AG04450 (cell line): ENCODE measurements around the gene SH3GL2. TPM values are rescaled to one million over a fixed set of nuclear protein-coding genes. Genes with fewer than 3 reads are reported as not detected.

ENCODE experiments used
- CTCF ChIA-PET: fragments of 300-600, 350-600 bp; formaldehyde crosslinking; extraction: SDS; loops from one replicate; lab custom pipeline; 2022; ENCODE audit warnings: antibody characterized with exemption, inconsistent platforms; lab: Charles Lee
- POLR2A ChIA-PET: fragments of 350-600 bp; formaldehyde crosslinking; extraction: SDS; loops from one replicate; lab custom pipeline; 2021; ENCODE audit warnings: antibody characterized with exemption, inconsistent platforms; lab: Yijun Ruan, JAX
- DNase-seq: peaks from one replicate; pipeline ENCODE4 v3.0.0-alpha.2; 2011; ENCODE audit warnings: low read depth, low spot score
- H3K27ac ChIP-seq: one replicate; pipeline ENCODE4 v1.5.1; 2012; ENCODE audit warnings: low read depth, low read length, control low read depth
- H3K27me3 ChIP-seq: one replicate; pipeline ENCODE4 v1.6.0; 2012; ENCODE audit warnings: low read length; ENCODE audit not compliant: control insufficient read depth, insufficient read depth
- H3K4me3 ChIP-seq: 2 replicates; pipeline ENCODE4 v1.5.1; 2011; ENCODE audit warnings: mild to moderate bottlenecking, low read depth, low read length, control low read depth
- H3K9me3 ChIP-seq: 2 replicates; pipeline ENCODE4 v1.5.1; 2012; ENCODE audit warnings: low read length; ENCODE audit not compliant: control insufficient read depth, insufficient read depth
- CTCF ChIP-seq: IDR thresholded peaks from 2 replicates; pipeline ENCODE4 v1.5.1; 2011; ENCODE audit warnings: low read depth, low read length, control low read depth, inconsistent platforms
- polyA plus RNA-seq: library from polyadenylated mRNA; depleted of rRNA; stranded (reverse); fragments of >200 nt; gene quantifications from 2 replicates; pipeline ENCODE4 v1.2.3, GENCODE V29; 2011

Gene SH3GL2
- polyA plus RNA-seq, 1 experiment, result 0.04 TPM

- no peak for TF ChIP-seq CTCF
- Histone ChIP-seq H3K27me3 (no peaks in the 10 kb centered on the region), H3K27ac (no peak overlapping the region), H3K9me3 (no peaks in the 10 kb centered on the region), H3K4me3 (no peak overlapping the region)
- ChIA-PET CTCF (interaction anchor here (0.9 to 2.0 kb wide), 2 partner anchors 8 to 14 kb away, joined by 3 to 14 read pairs; no protein-coding TSS in a partner anchor), POLR2A (no interaction called here)
- DNase-seq, result no peak
These were observed 245.9 kb downstream of the SH3GL2 start for GRCh38 chr9:17824616-17825264.

GRCh38 chr9:17825265-17825659 is 246.4 kb downstream of the SH3GL2 start:
- CTCF ChIA-PET, result interaction anchor here (0.9 to 2.0 kb wide), 2 partner anchors 8 to 14 kb away, joined by 3 to 14 read pairs; no protein-coding TSS in a partner anchor
- Histone ChIP-seq H3K27me3 (no peaks in the 10 kb centered on the region), H3K27ac (no peak overlapping the region), H3K9me3 (no peaks in the 10 kb centered on the region), H3K4me3 (no peak overlapping the region)
- no peak for TF ChIP-seq CTCF
- POLR2A ChIA-PET, result no interaction called here
- DNase-seq, result no peak

GRCh38 chr9:17829064-17829463 is 250.2 kb downstream of the SH3GL2 start:
- CTCF ChIA-PET, result interaction anchor here (1.7 kb wide), 1 partner anchor 18 kb away, joined by 5 read pairs; no protein-coding TSS in a partner anchor
- Histone ChIP-seq H3K9me3 (no peaks in the 10 kb centered on the region), H3K4me3 (no peak overlapping the region), H3K27me3 (no peaks in the 10 kb centered on the region), H3K27ac (no peak overlapping the region)
- POLR2A ChIA-PET, result no interaction called here
- DNase-seq, result no peak
- TF ChIP-seq CTCF, result no peak

GRCh38 chr9:17829812-17830385 is 251.0 kb downstream of the SH3GL2 start:
- ChIA-PET CTCF (interaction anchor here (1.4 kb wide), 1 partner anchor 19 kb away, joined by 6 read pairs; no protein-coding TSS in a partner anchor), POLR2A (no interaction called here)
- no peaks in the 10 kb centered on the region for H3K27me3 ChIP-seq
- no peak overlapping the region for H3K27ac ChIP-seq
- H3K4me3 ChIP-seq, result no peak overlapping the region
- DNase-seq, result no peak
- no peak for TF ChIP-seq CTCF
- H3K9me3 ChIP-seq, result no peaks in the 10 kb centered on the region

GRCh38 chr9:17832812-17833211 is 253.9 kb downstream of the SH3GL2 start:
- no peaks in the 10 kb centered on the region for H3K9me3 ChIP-seq
- ChIA-PET CTCF (interaction anchor here (0.6 to 1.8 kb wide), 4 partner anchors 8 to 22 kb away, joined by 3 to 4 read pairs (median 3); no protein-coding TSS in a partner anchor), POLR2A (no interaction called here)
- H3K4me3 ChIP-seq, result no peak overlapping the region
- no peak for DNase-seq
- H3K27me3 ChIP-seq, result no peaks in the 10 kb centered on the region
- no peak for TF ChIP-seq CTCF
- no peak overlapping the region for H3K27ac ChIP-seq
